C1 segment of cervical spinal cord (tissue), 14 donors: Measurements from ENCODE around the gene PLEKHJ1.
"Not testable (repeated sequence)": the region's sequence is repeated elsewhere in the genome, so short reads cannot be mapped to it uniquely, and the experiment has no call there.

Experiments
- DNase-seq, 14 donors: peaks; one replicate each; lab custom pipeline; 2025; lab: John Stamatoyannopoulos, UW

Gene PLEKHJ1

DNA sequence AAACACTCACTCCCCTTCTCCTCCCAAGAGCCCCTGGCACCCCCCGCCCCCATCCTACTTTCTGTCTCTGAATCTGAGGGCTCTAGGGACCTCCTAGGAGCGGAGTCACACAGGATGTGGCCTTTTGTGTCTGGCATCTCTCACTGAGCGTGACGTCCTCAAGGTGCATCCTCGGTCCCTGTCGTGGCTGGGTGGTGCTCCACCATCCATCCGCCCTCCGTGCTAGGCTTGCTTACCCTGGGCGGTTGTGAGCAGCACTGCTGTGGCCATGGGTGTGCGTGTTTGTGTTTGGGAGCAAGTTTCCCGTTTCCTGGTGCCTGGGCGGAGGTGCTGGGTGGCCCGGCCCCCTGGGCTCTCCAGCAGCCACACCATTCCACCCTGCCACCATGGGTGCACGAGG, 12.2 kb downstream of the PLEKHJ1 start:
- DNase-seq: no peak

DNA sequence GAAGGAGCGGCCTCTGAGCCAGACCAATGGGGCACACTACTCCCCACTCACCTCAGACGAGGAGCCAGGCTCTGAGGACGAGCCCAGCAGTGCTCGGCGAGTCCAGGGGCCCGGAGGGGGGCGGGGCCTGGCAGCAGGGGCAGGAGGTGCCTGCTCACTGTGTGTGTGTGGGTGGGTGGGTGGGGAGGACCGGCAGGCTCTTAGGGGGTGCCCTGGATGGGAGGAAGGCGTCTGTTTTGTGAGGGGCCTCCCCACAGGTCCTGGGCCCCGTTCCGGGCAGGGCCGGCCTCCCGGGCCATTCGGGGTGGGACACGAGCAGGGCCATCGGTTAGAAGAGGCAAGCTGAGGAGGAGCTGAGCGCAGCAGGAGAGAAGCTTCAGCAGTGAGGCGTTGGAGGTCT, 12.7 kb downstream of the PLEKHJ1 start:
- DNase-seq: no peak

DNA sequence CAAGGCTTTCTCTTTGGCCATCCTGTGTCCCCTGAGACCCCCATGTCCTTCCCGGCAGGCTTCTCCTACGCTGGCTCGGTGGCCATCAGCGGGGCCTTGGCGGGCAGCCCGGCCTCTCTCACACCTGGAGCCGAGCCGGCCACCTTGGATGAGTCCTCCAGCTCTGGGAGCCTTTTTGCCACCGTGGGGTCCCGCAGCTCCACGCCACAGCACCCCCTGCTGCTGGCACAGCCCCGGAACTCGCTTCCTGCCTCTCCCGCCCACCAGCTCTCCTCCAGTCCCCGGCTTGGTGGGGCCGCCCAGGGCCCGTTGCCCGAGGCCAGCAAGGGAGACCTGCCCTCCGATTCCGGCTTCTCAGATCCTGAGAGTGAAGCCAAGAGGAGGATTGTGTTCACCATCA, 14.2 kb downstream of the PLEKHJ1 start:
- no peak for DNase-seq

DNA sequence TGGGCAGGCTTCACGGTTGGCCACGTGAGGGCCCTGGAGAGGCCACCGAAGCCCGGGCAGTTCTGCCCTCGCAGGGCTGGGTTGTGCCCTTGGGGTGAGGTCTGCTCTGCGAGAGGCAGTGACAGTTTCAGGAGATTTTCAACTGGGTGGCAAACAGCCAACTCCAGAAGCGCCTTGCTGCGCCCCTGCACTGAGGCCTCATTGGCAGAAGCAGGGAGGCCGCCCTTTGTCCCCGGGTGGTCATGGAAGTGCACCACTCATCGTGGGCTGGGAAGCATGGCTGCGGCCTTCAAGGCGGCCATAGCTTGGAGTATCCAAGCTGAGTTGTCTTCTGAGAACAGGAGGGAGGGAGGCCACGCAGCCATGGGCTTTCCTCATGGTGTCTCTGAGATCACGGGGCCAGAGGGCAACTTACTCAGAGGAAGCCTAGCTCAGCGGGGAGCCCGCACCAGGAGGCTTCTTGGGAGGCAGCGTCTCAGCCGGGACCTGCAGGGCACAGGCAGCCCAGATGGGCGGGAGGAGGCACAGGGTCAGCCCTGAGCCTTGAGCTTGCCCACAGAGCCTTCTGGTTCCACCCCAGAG, 14.8 kb downstream of the PLEKHJ1 start:
- DNase-seq: no peak

DNA sequence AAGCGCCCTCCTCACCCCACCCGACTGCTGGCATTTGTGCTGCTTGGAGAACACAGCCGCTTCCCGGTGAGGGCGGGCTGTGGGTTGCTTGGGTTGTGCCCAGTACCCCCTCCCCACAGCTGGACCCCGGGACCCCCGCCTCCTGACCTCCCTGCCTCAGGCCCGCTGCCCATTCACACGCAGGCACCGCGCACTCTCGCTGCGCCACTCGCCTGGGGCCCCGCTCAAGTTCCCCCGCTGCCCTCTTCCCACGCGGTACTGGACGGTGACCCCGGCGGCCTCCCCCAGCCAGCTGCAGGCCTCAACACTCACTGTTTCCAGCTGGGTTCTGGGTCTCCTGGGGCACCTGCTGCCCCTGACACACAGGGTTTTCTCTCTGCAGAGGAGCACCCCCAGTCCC, 16.4 kb downstream of the PLEKHJ1 start:
- DNase-seq: no peak

DNA sequence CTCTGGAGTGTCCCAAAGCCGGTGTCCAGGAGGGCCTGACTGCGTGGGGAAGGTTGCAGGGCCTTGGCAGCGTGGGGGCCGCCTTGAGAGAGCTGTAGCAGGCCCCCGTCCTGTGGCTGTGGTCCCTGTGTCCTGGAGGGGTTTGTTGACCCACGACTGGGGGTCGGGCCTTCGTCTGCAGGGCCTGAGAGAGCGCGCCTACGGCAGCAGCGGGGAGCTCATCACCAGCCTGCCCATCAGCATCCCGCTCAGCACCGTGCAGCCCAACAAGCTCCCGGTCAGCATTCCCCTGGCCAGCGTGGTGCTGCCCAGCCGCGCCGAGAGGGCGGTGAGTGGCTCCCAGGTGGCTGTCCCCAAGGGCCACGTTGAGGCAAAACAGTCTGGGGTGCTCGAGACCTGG, 18.5 kb downstream of the PLEKHJ1 start:
- DNase-seq: no peak

DNA sequence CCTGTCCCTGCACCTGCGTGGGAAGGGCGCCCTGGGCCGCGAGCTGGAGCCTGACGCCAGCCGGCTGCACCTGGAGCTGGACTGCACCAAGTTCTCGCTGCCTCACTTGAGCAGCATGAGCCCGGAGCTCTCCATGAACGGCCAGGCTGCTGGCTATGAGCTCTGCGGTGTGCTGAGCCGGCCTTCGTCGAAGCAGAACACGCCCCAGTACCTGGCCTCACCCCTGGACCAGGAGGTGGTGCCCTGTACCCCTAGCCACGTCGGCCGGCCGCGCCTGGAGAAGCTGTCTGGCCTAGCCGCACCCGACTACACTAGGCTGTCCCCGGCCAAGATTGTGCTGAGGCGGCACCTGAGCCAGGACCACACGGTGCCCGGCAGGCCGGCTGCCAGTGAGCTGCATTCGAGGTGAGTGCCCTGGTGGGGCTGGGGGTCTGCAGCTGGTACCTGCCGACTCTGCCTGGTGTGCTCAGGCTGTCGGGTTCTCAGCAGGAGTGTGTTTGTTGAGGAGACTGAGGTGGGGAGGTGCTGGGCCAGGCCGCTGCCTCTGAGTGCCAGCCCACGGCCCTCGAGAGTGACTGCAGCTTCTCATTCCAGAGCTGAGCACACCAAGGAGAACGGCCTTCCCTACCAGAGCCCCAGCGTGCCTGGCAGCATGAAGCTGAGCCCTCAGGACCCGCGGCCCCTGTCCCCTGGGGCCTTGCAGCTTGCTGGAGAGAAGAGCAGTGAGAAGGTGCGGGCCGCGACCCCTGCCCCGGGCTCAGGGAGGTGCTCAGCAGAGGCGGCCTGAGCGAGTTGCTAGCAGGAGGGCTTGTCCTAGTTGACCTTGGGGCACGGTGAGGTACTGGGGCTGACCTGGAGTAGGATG, 19.5 kb downstream of the PLEKHJ1 start:
- DNase-seq: no peak

DNA sequence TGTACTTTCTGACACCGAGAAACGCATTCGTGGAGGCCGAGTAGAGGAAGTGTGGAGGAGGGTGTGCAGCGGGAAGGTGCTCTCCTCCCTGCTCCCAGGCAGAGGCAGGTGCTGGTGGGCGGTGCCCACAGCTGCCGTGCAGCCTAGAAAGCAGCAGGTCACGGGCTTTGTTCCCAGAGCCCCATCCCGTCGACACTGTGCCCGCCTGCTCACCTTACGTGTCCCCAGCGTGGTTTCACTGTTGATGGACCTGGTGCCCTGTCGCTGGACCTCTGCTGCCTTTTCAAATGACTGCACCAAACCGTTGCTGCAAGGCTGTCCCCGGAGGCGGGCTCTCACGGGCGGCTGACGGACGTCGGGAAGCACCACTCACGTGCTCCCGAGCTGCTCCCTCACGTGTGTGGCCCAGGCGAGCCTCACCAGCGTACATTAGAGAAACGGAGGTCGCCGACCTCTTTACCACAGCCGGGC, 20.8 kb downstream of the PLEKHJ1 start:
- DNase-seq: no peak

DNA sequence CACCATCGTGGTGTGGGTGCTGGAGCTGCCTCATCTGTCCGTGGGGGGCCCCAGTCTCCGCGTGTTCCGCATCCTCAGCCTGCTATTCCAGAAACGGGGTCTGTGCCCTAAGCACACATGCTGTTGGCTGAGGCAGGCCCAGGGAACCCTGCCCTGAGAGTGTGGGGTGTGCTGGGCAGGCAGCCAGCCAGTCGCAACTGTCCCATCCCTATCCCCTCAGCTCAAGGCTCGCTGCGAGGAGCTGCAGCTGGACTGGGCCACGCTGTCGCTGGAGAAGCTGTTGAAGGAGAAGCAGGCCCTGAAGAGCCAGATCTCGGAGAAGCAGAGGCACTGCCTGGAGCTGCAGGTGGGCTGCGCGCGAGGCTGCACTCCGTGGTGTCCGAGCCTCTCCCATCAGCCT, 21.9 kb downstream of the PLEKHJ1 start:
- no peak for DNase-seq

DNA sequence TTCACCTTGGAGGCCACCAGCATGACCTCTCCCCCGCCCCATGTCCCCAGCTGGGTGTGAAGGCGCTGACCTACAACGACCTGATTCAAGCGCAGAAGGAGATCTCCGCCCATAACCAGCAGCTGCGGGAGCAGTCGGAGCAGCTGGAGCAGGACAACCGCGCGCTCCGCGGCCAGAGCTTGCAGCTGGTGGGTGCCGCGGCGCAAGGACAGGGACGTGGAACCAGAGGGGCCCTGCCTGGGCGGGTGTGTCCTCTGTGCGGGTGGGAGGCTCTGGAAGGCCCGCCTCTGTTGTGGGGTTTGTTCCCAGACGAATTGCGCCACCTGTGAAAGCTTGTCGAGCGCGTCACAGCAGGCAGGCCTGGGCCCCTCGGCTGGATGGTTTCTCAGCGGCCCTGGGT, 22.3 kb downstream of the PLEKHJ1 start:
- no peak for DNase-seq

DNA sequence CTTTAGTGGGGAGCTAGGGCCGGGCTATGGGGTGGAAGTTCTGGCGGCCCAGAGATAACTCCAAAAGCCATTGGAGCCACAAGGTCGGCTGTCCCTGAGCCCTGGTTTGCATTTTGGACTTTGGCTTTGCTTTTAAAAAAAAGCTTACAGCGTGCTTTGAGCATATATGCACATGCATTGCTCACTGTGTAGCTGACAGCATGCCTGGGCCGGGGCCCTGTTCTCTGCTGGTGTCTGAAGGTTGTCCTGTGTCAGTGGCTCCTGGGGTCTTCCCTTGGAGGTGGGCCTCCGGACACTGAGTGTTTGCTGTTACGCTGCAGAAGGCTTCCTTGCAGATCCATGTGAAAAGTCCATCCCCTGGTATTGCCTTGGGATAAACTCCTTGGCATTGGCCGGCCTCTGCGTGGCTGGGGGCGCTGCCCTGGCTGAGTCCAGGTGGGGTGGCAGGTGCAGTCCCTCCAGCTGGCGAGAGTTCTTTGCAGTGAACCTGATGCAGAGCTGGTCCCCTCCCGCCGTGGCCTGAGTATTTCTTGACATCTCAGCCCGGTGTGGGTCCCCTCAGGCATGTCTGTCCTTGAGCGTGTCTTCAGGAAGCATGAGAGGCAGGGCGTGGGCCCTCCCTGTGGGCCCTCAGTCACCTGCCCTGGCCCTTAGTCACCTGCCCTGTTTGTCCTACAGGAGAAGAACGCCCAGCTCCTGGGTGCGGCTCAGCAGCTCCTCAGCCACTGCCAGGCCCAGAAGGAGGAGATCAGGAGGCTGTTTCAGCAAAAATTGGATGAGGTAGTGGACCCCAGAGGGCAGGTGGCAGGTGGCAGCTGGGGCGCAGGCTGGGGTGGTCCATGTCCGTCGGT, 23.0 kb downstream of the PLEKHJ1 start:
- DNase-seq: no peak

DNA sequence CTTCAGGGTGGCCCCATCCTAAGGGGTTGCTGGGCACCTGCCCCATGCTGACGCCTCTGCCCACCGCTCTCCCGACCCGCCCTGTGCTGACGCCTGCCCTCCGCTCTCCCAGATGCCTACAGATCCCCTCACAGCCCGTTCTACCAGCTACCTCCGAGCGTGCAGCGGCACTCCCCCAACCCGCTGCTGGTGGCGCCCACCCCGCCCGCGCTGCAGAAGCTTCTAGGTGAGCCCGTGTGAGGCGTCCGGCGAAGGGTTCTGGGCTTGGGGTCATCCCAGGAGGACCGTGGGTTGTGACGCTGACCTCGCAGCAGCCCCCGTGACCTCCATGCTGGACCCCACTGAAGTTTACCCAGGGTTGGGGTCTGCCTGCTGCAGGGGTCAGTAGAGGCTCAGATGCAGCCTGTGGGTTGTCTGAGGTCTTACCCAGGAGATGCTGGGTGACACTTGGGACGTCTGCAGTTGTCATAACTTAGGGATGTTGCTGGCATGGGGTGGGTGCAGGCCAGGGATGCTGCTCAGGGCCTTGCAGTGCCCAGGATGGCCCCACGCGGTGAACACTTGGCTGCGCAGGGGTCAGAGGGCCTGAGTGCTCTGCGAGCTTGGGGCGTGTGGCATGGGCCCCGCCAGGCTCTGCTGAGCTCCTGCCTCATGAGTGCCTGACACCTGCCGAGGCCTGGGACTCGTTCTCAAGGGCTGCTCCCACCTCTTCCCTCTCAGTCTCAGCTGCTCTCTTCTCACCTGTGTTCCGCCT, 25.0 kb downstream of the PLEKHJ1 start:
- no peak for DNase-seq

DNA sequence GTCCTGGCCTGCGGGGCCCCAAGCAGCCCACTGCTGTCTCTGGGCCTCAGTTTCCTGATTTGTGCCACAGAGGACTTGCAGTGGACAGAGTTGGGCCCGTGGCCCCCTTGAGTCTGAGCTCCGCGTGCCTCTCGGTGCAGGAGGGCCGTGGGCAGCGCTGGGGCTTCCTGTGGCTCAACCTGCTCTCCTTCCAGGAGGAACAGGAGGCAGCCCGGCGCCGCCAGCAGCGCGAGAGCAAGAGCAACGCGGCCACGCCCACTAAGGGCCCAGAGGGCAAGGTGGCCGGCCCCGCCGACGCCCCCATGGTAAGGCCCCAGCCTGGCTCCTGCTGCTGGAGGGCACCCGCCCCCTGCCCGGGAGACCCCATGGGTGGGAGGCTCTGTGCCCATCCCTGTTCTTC, 25.9 kb downstream of the PLEKHJ1 start:
- DNase-seq: no peak

DNA sequence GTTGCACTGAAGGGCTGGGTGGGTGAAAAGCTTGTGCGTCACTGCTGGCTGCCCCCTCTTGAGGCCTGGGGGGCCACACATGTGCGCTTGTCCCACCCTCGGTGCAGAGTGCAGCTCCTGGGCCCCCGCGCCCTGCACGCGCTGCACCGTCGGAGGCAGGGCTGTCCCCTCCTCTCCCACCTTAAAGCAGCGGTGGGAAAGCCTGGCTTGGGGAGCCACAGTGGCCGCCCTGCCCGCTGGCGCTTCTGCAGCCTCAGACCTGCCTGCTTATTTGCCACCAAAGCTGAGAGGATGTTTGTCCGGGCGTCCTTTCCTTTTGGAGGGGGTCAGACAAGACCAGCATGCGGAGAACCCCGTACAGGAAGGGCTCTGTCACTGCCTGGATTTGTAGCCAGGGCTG, 26.7 kb downstream of the PLEKHJ1 start:
- no peak for DNase-seq

DNA sequence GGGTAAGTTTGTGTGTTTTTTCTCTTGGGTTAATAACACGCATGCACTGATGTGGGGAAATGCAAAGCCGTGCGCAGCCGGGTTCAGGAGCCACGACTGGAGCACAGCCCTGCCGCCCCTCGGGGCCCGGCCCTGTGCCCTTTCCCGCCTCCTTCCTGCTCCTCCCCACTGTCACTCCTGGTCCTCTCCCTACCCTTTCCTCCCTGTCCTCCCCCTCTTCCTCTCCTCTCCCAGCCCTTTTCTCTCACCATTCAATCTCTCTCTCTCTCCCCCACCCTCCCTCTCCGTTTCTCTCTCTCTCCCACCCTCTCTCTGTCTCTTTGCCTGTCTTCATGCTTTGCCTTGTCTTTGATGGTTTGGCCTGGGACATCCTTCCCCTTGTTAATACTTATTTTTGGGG, 27.2 kb downstream of the PLEKHJ1 start:
- no peak for DNase-seq

DNA sequence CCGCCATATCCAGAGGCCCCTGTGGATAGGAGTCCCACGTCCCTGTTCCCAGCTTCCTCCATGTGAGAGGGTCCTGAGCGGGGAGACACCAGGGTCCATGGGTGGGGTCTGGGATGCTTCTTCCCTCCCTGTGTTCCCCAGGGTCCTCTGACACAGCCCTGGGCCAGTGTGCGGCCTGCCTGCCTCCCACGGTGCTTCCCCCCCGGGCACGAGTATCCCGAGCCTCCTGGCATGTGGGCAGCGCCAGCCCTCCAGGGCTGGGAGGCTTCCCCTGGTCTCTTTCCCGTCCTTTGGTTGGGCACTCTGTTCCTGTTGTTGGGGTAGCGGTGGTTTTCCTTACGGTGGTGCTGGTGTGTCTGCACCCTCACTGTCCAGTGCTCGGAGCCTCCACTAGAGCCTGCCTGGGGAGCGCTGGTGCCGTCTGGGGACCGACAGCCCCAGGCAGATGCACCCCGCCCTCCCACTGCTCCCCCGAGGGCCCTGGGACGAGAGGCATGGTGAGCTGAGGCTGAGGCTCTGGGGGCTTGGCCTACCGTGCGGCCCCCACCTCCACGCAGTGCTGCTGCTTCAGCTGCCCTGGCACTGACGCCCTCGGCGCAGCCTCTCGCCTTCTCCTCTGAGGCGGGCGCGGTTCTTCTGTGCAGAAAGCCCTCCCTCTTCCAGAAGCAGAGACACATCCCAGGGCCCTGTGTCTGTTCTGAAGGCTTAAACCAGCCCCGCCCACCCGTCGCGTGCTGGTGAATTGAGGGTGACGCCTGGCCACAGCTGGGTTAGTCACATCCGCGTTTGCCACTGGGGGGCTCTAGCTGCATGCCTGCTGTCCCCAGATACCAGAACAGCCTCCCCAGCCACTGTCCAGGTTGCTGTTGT, 27.9 kb downstream of the PLEKHJ1 start:
- DNase-seq: no peak

DNA sequence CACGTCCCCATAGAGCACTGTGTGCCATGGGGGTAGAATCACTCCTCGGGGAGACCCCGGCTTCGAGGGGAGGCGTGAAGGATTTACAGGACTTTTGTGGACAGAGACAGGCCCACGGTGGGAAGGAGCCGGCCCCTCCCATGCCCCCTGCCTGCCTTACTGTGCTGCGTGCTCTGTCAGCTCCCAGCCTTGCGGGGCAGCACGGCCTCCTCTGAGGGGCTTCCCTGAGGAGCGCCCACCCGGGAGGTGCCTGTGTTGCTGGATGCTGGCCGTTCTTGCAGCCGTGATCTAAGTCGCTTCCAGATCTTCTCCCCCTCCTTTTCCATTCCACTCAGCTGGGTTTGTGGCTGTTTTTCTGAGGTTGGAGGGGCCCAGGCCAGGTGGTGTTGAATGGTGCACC, 29.1 kb downstream of the PLEKHJ1 start:
- DNase-seq: no peak

DNA sequence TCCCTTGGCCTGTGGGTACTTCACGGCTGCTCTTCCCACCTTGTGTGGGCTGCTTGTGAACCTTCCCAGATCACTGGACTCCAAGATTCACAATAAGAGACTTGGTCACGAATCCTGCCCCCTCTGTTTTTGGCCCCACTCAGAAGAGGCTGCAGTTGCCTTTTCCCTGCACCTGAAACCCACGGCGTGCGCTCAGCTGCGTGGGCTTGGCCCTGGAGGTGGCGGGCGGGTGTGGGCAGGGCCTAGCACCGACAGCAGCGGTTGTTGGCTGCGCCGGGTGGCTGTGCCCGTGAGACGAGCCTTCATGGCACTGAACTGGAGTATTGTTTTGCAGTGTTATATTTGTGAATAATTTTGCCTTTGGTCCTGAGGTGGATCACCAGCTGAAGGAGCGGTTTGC, 33.8 kb downstream of the PLEKHJ1 start:
- DNase-seq: no peak

DNA sequence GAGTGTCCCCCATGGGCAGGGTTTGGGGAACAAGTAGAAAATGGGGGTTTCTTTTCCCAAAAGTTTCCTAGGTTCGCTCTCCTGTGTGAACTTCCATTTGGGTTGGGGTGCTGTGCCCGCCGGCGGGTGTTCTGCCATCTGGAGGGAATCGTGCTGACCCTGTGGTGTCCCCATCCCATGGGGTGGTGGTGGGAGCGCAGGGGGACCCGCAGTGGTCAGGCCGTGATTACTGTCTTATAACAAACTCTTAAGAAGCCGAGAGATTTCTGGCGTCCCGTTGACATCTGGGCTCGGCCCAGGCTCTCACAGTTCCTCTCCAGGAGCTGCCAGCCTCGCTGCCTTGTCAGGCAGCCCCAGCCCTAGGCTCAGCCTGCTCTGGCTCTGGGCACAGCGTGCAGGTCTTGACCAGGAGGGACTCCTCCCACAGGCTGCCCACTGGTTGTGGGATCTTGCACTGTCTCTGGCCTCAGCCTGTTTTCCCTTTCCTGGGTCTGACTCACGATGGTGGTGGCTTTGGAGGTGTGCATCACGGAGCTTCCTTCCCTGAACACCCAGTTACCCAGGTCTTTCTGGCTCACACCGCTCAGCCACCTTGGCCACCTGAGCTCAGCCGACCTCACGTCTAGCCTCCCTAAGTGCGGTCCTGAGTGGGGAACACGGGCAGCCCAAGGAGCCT, 34.5 kb downstream of the PLEKHJ1 start:
- no peak for DNase-seq

DNA sequence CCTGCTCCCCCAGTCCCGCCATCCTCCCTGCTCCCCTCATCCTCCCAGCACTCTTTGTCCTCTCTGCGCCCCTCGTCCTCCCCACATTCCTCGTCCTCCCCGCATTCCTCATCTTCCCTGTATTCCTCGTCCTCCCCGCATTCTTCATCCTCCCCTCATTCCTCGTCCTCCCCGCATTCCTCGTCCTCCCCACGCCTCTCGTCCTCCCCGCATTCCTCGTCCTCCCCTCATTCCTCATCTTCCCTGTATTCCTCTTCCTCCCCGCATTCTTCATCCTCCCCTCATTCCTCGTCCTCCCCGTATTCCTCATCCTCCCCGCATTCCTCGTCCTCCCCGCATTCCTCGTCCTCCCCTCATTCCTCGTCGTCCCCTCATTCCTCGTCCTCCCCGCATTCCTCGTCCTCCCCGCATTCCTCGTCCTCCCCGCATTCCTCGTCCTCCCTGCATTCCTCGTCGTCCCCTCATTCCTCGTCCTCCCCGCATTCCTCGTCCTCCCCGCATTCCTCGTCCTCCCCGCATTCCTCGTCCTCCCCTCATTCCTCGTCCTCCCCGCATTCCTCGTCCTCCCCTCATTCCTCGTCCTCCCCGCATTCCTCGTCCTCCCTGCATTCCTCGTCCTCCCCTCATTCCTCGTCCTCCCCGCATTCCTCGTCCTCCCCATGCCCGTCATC, 35.4 kb downstream of the PLEKHJ1 start:
- DNase-seq: not testable (repeated sequence)
